Right lobe of liver (tissue), 6 donors: Measurements from ENCODE around the gene DLG3. TPM values are rescaled to one million over a fixed set of nuclear protein-coding genes. Genes with fewer than 3 reads are reported as not detected.

ENCODE experiments used
- ATAC-seq, 4 donors: fragments of 200-7000 bp; cut with Tn5 transposase; one replicate each; pipeline ENCODE4 v1.9.1; 2020; ENCODE audit warnings: mild to moderate bottlenecking in 4 of 4, moderate library complexity in 4 of 4
- DNase-seq, 3 donors: peaks; one replicate each; pipeline ENCODE4 v3.0.0-alpha.2; 2020
- H3K27ac ChIP-seq, 3 donors: fragments of 200-600 bp; one replicate each; pipeline ENCODE4 v1.8.0; 2022
- H3K27me3 ChIP-seq, 2 donors: fragments of 200-600 bp; one replicate each; pipeline ENCODE4 v1.8.0; 2022
- H3K36me3 ChIP-seq, 4 donors: fragments of 200-600 bp; sonication (generic) in 1 of 4; one replicate each; pipeline versions ENCODE4 v1.5.1 to v1.8.0; 2017 to 2022; ENCODE audit warnings: control low read depth in 1 of 4
- H3K4me1 ChIP-seq, 4 donors: fragments of 200-600 bp; sonication (generic) in 1 of 4; one replicate each; pipeline versions ENCODE4 v1.5.1 to v1.8.0; 2017 to 2022; ENCODE audit warnings: control low read depth in 1 of 4
- H3K4me3 ChIP-seq, 3 donors: fragments of 200-600 bp; one replicate each; pipeline ENCODE4 v1.8.0; 2022
- H3K9me3 ChIP-seq, 4 donors: fragments of 200-600 bp; sonication (generic) in 1 of 4; one replicate each; pipeline versions ENCODE4 v1.5.1 to v1.8.0; 2017 to 2022; ENCODE audit warnings: control low read depth in 1 of 4
- POLR2A ChIP-seq: fragments of 450-650 bp; IDR thresholded peaks from one replicate; pipeline ENCODE4 v1.6.1; 2017; ENCODE audit warnings: antibody characterized with exemption, mild to moderate bottlenecking
- WGBS: methylation state at CpG from one replicate; pipeline ENCODE4 v1.1.6; 2018; ENCODE audit warnings: low coverage, low lambda C conversion rate; ENCODE audit not compliant: insufficient coverage; ENCODE audit errors: missing lambda C conversion rate; 5-methylcytosine and 5-hydroxymethylcytosine counted together
- intact Hi-C, 2 donors: fragments of 100-400 bp; cut with DNase I; formaldehyde crosslinking; loops; one replicate each; pipeline versions ENCODE4 v1.11.2 to v1.14.1; 2022
- total RNA-seq, 6 experiments: library from RNA; depleted of rRNA in 2 of 6; stranded (reverse); fragments of >200 nt in 2 of 6; fragmentation: NEBNext Ultra II Directional in 3 of 6; extraction: Animal tissue kit (Norgen Biotek cat#: 25700) in 3 of 6; gene quantifications; one replicate each; pipeline versions ENCODE4 v1.1.0 to v1.2.4, GENCODE V29; 2016 to 2023
- TF ChIP-seq, protein P1 (sequence below), 4 donors: fragments of 200-600 bp in 3 of 4; fragments of 450-650 bp in 1 of 4; IDR thresholded peaks; one replicate each; pipeline versions ENCODE4 v1.5.1 to v1.8.0; 2016 to 2022; ENCODE audit warnings: antibody characterized with exemption in 4 of 4, mild to moderate bottlenecking in 2 of 4
- donor health status: DM: no; HTN: yes; CAD: no.
- donor health status: DM: no; HTN: no; CAD: no.
- donor health status: DM: no; HTN: no; CAD: no.
- donor health status: DM: no; HTN: yes; CAD: no.
- donor health status: DM: no; HTN: yes; CAD: no.

Gene DLG3
- total RNA-seq, 6 experiments from 2014 or later, result 0.37 to 2.1 (median 1.1) TPM

DNA sequence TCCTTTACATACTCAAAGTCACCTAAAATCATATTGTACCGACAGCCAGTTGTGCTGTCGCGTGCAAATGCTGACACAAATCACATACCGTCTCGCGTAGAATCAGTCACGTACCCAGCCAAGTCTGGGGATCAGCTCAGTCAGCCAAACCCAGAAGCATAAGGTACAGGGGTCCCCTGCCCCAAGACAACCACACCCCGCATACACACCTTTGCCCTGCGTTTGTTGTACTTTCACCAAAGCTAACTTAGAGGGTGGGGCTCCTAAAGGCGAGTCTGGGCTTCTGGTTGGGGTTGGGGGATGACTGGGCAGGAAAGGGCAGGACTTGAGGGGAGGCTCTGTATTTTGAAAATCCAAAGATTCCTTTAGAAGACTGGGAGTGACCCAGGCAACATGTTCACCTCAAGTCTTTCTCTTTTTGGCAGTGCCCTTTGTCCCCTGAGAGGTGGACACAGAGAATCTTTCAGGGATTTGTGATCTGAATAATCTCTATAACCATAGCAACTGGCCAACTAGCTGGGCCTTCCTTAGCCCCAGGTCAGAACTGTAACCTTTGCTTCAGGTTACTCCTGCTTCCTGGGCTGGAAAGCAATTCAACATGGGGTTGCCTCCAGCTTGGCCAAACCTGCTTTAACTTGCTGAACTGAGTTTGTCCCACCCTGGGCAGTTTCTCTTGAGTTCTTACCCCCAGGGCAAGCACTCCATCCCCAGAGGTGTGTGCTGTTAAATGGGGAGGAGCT is 20.5 kb upstream of the DLG3 start:
- DNase-seq (no peak), ATAC-seq (no peak)
- 71% methylated on average over 9 of the region's 10 CpGs for WGBS
- TF ChIP-seq POLR2A, result no peak
- TF ChIP-seq, protein P1, sequence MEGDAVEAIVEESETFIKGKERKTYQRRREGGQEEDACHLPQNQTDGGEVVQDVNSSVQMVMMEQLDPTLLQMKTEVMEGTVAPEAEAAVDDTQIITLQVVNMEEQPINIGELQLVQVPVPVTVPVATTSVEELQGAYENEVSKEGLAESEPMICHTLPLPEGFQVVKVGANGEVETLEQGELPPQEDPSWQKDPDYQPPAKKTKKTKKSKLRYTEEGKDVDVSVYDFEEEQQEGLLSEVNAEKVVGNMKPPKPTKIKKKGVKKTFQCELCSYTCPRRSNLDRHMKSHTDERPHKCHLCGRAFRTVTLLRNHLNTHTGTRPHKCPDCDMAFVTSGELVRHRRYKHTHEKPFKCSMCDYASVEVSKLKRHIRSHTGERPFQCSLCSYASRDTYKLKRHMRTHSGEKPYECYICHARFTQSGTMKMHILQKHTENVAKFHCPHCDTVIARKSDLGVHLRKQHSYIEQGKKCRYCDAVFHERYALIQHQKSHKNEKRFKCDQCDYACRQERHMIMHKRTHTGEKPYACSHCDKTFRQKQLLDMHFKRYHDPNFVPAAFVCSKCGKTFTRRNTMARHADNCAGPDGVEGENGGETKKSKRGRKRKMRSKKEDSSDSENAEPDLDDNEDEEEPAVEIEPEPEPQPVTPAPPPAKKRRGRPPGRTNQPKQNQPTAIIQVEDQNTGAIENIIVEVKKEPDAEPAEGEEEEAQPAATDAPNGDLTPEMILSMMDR (IDR thresholded peaks at IDR 0.05), result no peak
- Histone ChIP-seq H3K27ac (no peak overlapping the region), H3K36me3 (no peaks in the 10 kb centered on the region), H3K9me3 (no peaks in the 10 kb centered on the region), H3K4me1 (no peaks in the 10 kb centered on the region), H3K4me3 (no peak overlapping the region), H3K27me3 (no peaks in the 10 kb centered on the region)
- intact Hi-C loops, result no loop called here

DNA sequence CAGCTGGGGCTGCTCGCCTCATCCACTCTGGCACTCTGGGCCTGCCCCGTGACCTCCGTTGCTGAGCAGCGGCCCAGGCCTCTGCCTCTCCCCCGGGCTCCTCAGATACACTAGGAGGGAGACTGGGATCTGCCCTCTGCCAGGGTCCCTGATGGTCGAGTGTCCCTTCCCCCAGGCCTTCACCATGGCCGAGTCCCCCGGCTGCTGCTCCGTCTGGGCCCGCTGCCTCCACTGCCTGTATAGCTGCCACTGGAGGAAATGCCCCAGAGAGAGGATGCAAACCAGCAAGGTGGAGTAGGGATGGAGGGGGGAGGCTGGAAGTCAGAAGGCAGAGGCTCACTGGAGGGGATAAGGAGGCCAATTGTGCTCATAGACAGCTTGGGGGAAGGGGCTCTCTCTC is 19.8 kb upstream of the DLG3 start:
- Histone ChIP-seq H3K36me3 (no peaks in the 10 kb centered on the region), H3K9me3 (no peaks in the 10 kb centered on the region), H3K27ac (no peak overlapping the region), H3K4me1 (no peaks in the 10 kb centered on the region), H3K4me3 (no peak overlapping the region), H3K27me3 (no peaks in the 10 kb centered on the region)
- TF ChIP-seq, protein P1 (IDR thresholded peaks at IDR 0.05), result no peak
- no peak for TF ChIP-seq POLR2A
- intact Hi-C loops, result no loop called here
- ATAC-seq (no peak), DNase-seq (no peak)
- 67% methylated on average over 5 of the region's 10 CpGs for WGBS

DNA sequence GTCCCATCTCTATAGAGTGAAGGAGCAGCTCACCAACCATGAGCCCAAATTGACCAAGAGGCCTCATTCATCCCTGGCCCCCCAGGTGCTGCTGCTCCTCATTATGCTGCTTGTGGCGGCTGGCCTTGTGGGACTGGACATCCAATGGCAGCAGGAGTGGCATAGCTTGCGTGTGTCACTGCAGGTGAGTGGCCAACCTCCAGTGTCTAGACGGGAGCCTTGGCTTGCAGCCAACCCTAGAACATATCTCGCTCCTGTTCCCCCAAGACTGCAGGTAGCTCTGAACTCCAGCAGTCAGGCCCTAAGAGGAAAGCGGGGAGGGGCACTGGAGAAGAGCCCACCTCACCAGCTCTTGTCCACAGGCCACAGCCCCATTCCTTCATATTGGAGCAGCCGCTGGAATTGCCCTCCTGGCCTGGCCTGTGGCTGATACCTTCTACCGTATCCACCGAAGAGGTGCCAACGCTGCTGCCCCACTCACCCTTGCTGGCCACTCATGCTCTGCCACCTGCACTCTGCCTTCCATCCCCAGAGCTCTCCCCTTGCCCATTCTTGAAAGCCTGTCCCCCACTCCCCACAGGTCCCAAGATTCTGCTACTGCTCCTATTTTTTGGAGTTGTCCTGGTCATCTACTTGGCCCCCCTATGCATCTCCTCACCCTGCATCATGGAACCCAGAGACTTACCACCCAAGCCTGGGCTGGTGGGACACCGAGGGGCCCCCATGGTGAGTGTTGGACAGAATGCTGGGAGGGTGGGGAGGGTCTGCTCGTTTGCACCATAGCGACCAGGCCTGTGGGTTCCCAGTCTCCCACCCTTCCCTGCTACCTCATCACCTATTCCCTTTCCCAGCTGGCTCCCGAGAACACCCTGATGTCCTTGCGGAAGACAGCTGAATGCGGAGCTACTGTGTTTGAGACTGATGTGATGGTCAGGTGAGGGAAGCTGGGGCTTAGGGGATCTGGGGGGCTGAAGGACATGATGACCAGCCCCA is 18.1 kb upstream of the DLG3 start:
- H3K4me3 ChIP-seq, result no peak overlapping the region

DNA sequence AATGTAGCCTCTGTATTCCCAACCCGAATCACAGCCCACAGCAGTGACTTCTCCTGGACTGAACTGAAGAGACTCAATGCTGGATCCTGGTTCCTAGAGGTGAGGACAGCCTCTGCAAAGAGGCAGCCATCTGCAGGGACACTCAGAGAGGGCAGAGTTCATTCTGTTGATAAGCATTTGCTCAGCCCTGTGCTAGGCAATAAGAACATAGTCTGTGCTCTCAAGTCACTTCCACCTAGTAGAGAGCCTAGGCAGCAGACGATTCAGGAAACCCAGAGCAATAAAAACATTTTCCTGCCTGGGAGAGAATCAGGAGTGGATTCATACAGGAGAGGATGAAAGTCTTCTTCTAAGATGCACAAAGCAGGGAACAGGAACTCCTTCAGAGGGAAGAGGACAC is 17.3 kb upstream of the DLG3 start:
- H3K4me3 ChIP-seq, result no peak overlapping the region
- TF ChIP-seq POLR2A, result no peak
- TF ChIP-seq, protein P1 (IDR thresholded peaks at IDR 0.05), result no peak
- 44% methylated on average over 2 of the region's 2 CpGs for WGBS
- ATAC-seq, result no peak
- H3K9me3 ChIP-seq, result no peaks in the 10 kb centered on the region
- H3K27ac ChIP-seq, result no peak overlapping the region
- H3K27me3 ChIP-seq, result no peaks in the 10 kb centered on the region
- H3K36me3 ChIP-seq, result no peaks in the 10 kb centered on the region
- intact Hi-C loops, result no loop called here
- no peaks in the 10 kb centered on the region for H3K4me1 ChIP-seq
- no peak for DNase-seq

More for the DNA sequence above, 18.1 kb upstream of the DLG3 start:
- no peaks in the 10 kb centered on the region for H3K4me1 ChIP-seq
- intact Hi-C loops, result no loop called here
- ATAC-seq, result no peak
- H3K9me3 ChIP-seq, result no peaks in the 10 kb centered on the region
- DNase-seq, result no peak
- H3K36me3 ChIP-seq, result no peaks in the 10 kb centered on the region
- WGBS, result 71% methylated on average over 3 of the region's 15 CpGs
- TF ChIP-seq POLR2A, result no peak
- TF ChIP-seq, protein P1 (IDR thresholded peaks at IDR 0.05), result no peak
- no peak overlapping the region for H3K27ac ChIP-seq
- H3K27me3 ChIP-seq, result no peaks in the 10 kb centered on the region
